H1 (cell line): ENCODE measurements around the gene TMED10. TPM values are rescaled to one million over a fixed set of nuclear protein-coding genes. Genes with fewer than 3 reads are reported as not detected.

Source experiments
- CTCF ChIA-PET: fragments of 300-600 bp; sonication (Branson Sonifier 250); formaldehyde crosslinking; loops from one replicate; lab custom pipeline; 2021; ENCODE audit not compliant: partially characterized antibody; lab: Charles Lee
- POLR2A ChIA-PET: fragments of 300-600 bp; sonication (Branson Sonifier 250); formaldehyde crosslinking; loops from one replicate; lab custom pipeline; 2021; ENCODE audit warnings: inconsistent platforms; ENCODE audit not compliant: partially characterized antibody; lab: Charles Lee
- DNase-seq, 2 experiments: peaks; one replicate each; pipeline versions ENCODE4 v3.0.0 to v3.0.0-alpha.2; 2010 to 2022; ENCODE audit warnings: low spot score in 2 of 2, low read depth in 1 of 2, mixed read lengths in 1 of 2
- FAIRE-seq: peaks from 2 replicates; lab custom pipeline; 2011; peaks lifted over from hg19 to GRCh38; lab: Jason Lieb, UNC
- H2AFZ ChIP-seq: 2 replicates; pipeline ENCODE4 v1.8.1; 2012; ENCODE audit warnings: low read length, inconsistent platforms
- H2AK5ac ChIP-seq: 2 replicates; pipeline ENCODE4 v1.6.1; 2013; ENCODE audit warnings: low read depth, low read length
- H2BK120ac ChIP-seq: replicated peaks from 2 replicates; pipeline ENCODE3; 2013; ENCODE audit warnings: low read depth, low read length, inconsistent platforms
- H2BK12ac ChIP-seq: 2 replicates; pipeline ENCODE4 v1.6.1; 2013; ENCODE audit warnings: low read depth, low read length
- H2BK15ac ChIP-seq: 2 replicates; pipeline ENCODE4 v1.6.1; 2013; ENCODE audit warnings: low read length
- H2BK20ac ChIP-seq: 2 replicates; pipeline ENCODE4 v1.6.1; 2013; ENCODE audit warnings: low read length
- H2BK5ac ChIP-seq: 2 replicates; pipeline ENCODE4 v1.6.1; 2013; ENCODE audit warnings: low read depth, low read length
- H3K14ac ChIP-seq: 2 replicates; pipeline ENCODE4 v1.6.1; 2013; ENCODE audit warnings: inconsistent platforms; ENCODE audit not compliant: insufficient read length
- H3K18ac ChIP-seq: 2 replicates; pipeline ENCODE4 v1.6.1; 2013; ENCODE audit warnings: low read length; ENCODE audit errors: extremely low read depth
- H3K23ac ChIP-seq: 2 replicates; pipeline ENCODE4 v1.6.1; 2013; ENCODE audit warnings: inconsistent platforms; ENCODE audit not compliant: insufficient read length
- H3K23me2 ChIP-seq: 2 replicates; pipeline ENCODE4 v1.6.1; 2013; ENCODE audit warnings: low read depth, low read length
- H3K27ac ChIP-seq: 2 replicates; pipeline ENCODE4 v1.6.1; 2011; ENCODE audit warnings: low read depth, low read length, inconsistent platforms
- H3K27me3 ChIP-seq, 4 experiments: replicated peaks in 1 of 4; 1 replicate in 1 of 4; 2 replicates in 3 of 4; pipeline versions ENCODE4 v1.6.1 to v1.8.1; 2011 to 2013; ENCODE audit warnings: low read length in 3 of 4, mild to moderate bottlenecking in 3 of 4, inconsistent platforms in 2 of 4, mixed read lengths in 2 of 4, moderate library complexity in 1 of 4; ENCODE audit not compliant: control insufficient read depth in 3 of 4, insufficient read depth in 3 of 4; ENCODE audit errors: extremely low read depth in 1 of 4
- H3K36me3 ChIP-seq, 4 experiments: 2 replicates each; pipeline versions ENCODE4 v1.6.1 to v1.8.1; 2011 to 2013; ENCODE audit warnings: mild to moderate bottlenecking in 4 of 4, low read length in 3 of 4, moderate library complexity in 2 of 4, control low read depth in 1 of 4, inconsistent platforms in 1 of 4; ENCODE audit not compliant: insufficient read depth in 4 of 4, control insufficient read depth in 2 of 4
- H3K4ac ChIP-seq: replicated peaks from 2 replicates; pipeline ENCODE3; 2013; ENCODE audit warnings: low read length, low read depth, mixed read lengths, inconsistent platforms; ENCODE audit not compliant: insufficient read length
- H3K4me1 ChIP-seq, 4 experiments: replicated peaks in 1 of 4; 1 replicate in 1 of 4; 2 replicates in 3 of 4; pipeline versions ENCODE4 v1.6.1 to v1.8.1; 2011 to 2013; ENCODE audit warnings: low read length in 3 of 4, inconsistent platforms in 2 of 4, mixed read lengths in 1 of 4; ENCODE audit not compliant: insufficient read depth in 4 of 4, control insufficient read depth in 3 of 4
- H3K4me2 ChIP-seq, 2 experiments: 2 replicates each; pipeline versions ENCODE4 v1.6.1 to v1.8.1; 2011 to 2013; ENCODE audit warnings: low read depth in 2 of 2, low read length in 2 of 2, control low read depth in 1 of 2, inconsistent platforms in 1 of 2, mild to moderate bottlenecking in 1 of 2; ENCODE audit not compliant: insufficient read depth in 1 of 2
- H3K4me3 ChIP-seq, 4 experiments: fragments of 200-600, 300-600 bp in 1 of 4; sonication (generic), shearing (Covaris generic), sonication (Bioruptor Twin) in 1 of 4; 2 replicates each; pipeline versions ENCODE4 v1.5.1 to v1.8.1; 2011 to 2016; ENCODE audit warnings: low read length in 4 of 4, low read depth in 3 of 4, control low read depth in 2 of 4, inconsistent platforms in 2 of 4, mild to moderate bottlenecking in 2 of 4, mixed read lengths in 1 of 4, moderate library complexity in 1 of 4; ENCODE audit not compliant: insufficient read depth in 2 of 4; ENCODE audit errors: extremely low read depth in 1 of 4
- H3K56ac ChIP-seq: replicated peaks from 2 replicates; pipeline ENCODE3; 2013; ENCODE audit warnings: low read depth, mild to moderate bottlenecking, mixed read lengths, low read length, inconsistent platforms; ENCODE audit not compliant: insufficient read length
- H3K79me1 ChIP-seq: 2 replicates; pipeline ENCODE4 v1.6.1; 2013; ENCODE audit warnings: low read depth, low read length, control low read depth
- H3K79me2 ChIP-seq, 2 experiments: 2 replicates each; pipeline versions ENCODE4 v1.6.1 to v1.8.1; 2012 to 2013; ENCODE audit warnings: low read length in 2 of 2, mild to moderate bottlenecking in 2 of 2, inconsistent platforms in 1 of 2; ENCODE audit not compliant: insufficient read depth in 2 of 2, control insufficient read depth in 1 of 2
- H3K9ac ChIP-seq, 4 experiments: replicated peaks in 1 of 4; 1 replicate in 1 of 4; 2 replicates in 3 of 4; pipeline versions ENCODE4 v1.6.1 to v1.8.1; 2011 to 2013; ENCODE audit warnings: low read depth in 3 of 4, low read length in 3 of 4, control low read depth in 2 of 4, mild to moderate bottlenecking in 2 of 4, moderate library complexity in 2 of 4, inconsistent platforms in 1 of 4; ENCODE audit errors: extremely low read depth in 1 of 4
- H3K9me3 ChIP-seq, 2 experiments: 2 replicates each; pipeline versions ENCODE4 v1.6.1 to v1.8.1; 2012 to 2013; ENCODE audit warnings: mild to moderate bottlenecking in 2 of 2, moderate library complexity in 2 of 2, control low read depth in 1 of 2, inconsistent platforms in 1 of 2, low read depth in 1 of 2, low read length in 1 of 2, mixed read lengths in 1 of 2; ENCODE audit not compliant: insufficient read depth in 2 of 2
- H4K20me1 ChIP-seq, 2 experiments: replicated peaks in 1 of 2; 2 replicates each; pipeline versions ENCODE3 to v1.8.1; 2011 to 2013; ENCODE audit warnings: inconsistent platforms in 2 of 2, low read length in 2 of 2, mild to moderate bottlenecking in 1 of 2; ENCODE audit not compliant: insufficient read depth in 2 of 2, control insufficient read depth in 1 of 2
- H4K5ac ChIP-seq: 2 replicates; pipeline ENCODE4 v1.6.1; 2013; ENCODE audit warnings: low read length, low read depth, mixed read lengths, inconsistent platforms; ENCODE audit not compliant: insufficient read length
- H4K8ac ChIP-seq: 2 replicates; pipeline ENCODE4 v1.8.0; 2013; ENCODE audit warnings: mild to moderate bottlenecking, moderate library complexity, low read length, inconsistent platforms; ENCODE audit not compliant: insufficient read depth; ENCODE audit errors: extremely low read depth
- H4K91ac ChIP-seq: replicated peaks from 2 replicates; pipeline ENCODE3; 2013; ENCODE audit warnings: low read length, mixed read lengths, inconsistent platforms; ENCODE audit not compliant: insufficient read length
- ASH2L ChIP-seq: fragments of 200-600, 300-600 bp; sonication (generic); IDR thresholded peaks from one replicate; pipeline ENCODE4 v1.7.1; 2017; ENCODE audit warnings: low read length
- BRCA1 ChIP-seq: IDR thresholded peaks from 2 replicates; pipeline ENCODE4 v1.6.1; 2012; ENCODE audit warnings: low read depth, low read length, improper control_type of control experiment
- CEBPB ChIP-seq: IDR thresholded peaks from 2 replicates; pipeline ENCODE4 v1.6.1; 2012; ENCODE audit warnings: low read depth, low read length
- CREB1 ChIP-seq: IDR thresholded peaks from 2 replicates; pipeline ENCODE4 v1.6.1; 2012; ENCODE audit warnings: inconsistent platforms
- JUND ChIP-seq: IDR thresholded peaks from 2 replicates; pipeline ENCODE4 v1.6.1; 2011; ENCODE audit warnings: mild to moderate bottlenecking, improper control_type of control experiment, low read length
- SIRT6 ChIP-seq: IDR thresholded peaks from one replicate; pipeline ENCODE4 v1.7.1; 2012; ENCODE audit warnings: low read length, inconsistent platforms
- SRF ChIP-seq: IDR thresholded peaks from 2 replicates; pipeline ENCODE4 v1.6.1; 2011; ENCODE audit warnings: mild to moderate bottlenecking, low read depth, low read length, moderate library complexity
- WGBS, 2 experiments: shearing (Covaris generic) in 1 of 2; methylation state at CpG; one replicate each; pipeline versions ENCODE4 v1.1.6 to v1.1.7; 2013 to 2015; ENCODE audit warnings: low lambda C conversion rate in 2 of 2, mixed read lengths in 2 of 2, inconsistent platforms in 1 of 2, low coverage in 1 of 2, missing lambda C conversion rate in 1 of 2; ENCODE audit not compliant: insufficient replicate concordance in 2 of 2, insufficient coverage in 1 of 2, insufficient read length in 1 of 2; ENCODE audit errors: extremely low coverage in 1 of 2, missing lambda C conversion rate in 1 of 2; 5-methylcytosine and 5-hydroxymethylcytosine counted together
- polyA plus RNA-seq, 7 experiments: library from polyadenylated mRNA; depleted of rRNA in 3 of 7; stranded (reverse) in 5 of 7; unstranded in 2 of 7; fragments of >200 nt in 5 of 7; fragments of 200-250 nt in 2 of 7; gene quantifications; 1 replicate in 5 of 7; 2 replicates in 1 of 7; 4 replicates in 1 of 7; pipeline versions ENCODE4 v1.2.1 to v1.2.3, GENCODE V29; 2011 to 2013; ENCODE audit warnings: missing spikeins in 2 of 7, mixed read lengths in 2 of 7
- total RNA-seq: library from RNA; stranded (reverse); fragmentation: NEBNext Ultra II Directional; extraction: Animal tissue kit (Norgen Biotek cat#: 25700); gene quantifications from 2 replicates; pipeline ENCODE4 v1.2.1, GENCODE V29; 2021

The TMED10 gene
- total and polyA plus RNA-seq, 2 of the 8 experiments (the other 6 are each of a cell fraction or from before 2014, with no cell fraction given) = 218 to 250 TPM

DNA sequence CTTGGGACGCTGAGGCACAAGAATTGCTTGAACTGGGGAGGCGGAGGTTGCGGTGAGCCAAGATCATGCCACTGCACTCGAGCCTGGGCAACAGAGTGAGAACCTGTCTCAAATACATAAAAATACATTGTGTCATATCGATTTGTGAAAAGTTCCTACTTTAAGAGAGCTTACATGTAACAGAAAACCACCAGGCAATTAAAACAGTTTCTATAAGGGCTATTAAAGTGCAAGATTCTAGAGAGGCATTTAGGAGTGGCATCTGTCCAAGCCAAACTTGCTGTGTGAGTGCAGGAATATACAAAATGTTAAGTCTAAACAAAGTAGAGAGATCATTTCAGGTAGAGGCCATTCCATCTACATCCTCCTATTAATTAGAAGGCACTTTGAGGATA, 47.8 kb downstream of the TMED10 start:
- Histone ChIP-seq H2BK5ac (no peak overlapping the region), H3K4me1 (peaks cover 0 to 4% (median 1%) of the 10 kb centered on the region in 4 experiments; a peak in 5 of 7 replicates), H2BK15ac (no peak overlapping the region), H3K4me2 (no peak overlapping the region; a peak in 1 of 4 replicates), H3K36me3 (peaks cover 0 to 4% (median 0%) of the 10 kb centered on the region in 4 experiments; a peak in 2 of 8 replicates), H3K9ac (no peak overlapping the region), H3K56ac (no peak overlapping the region), H3K4me3 (no peak overlapping the region), H3K23me2 (peaks cover 10% of the 10 kb centered on the region), H4K20me1 (no peaks in the 10 kb centered on the region), H2BK120ac (no peak overlapping the region), H2AFZ (no peak overlapping the region), H2AK5ac (no peak overlapping the region), H3K23ac (no peak overlapping the region), H3K79me1 (peaks cover 2% of the 10 kb centered on the region; the same call in 1 of the 2 replicates), H2BK20ac (no peak overlapping the region), H2BK12ac (no peak overlapping the region), H4K8ac (no peak overlapping the region), H3K18ac (no peak overlapping the region), H4K5ac (no peak overlapping the region), H3K9me3 (0 out of 4 replicates have a peak, but pooled peaks cover 0 to 2% of the 10 kb centered on the region in 2 experiments), H3K27ac (no peak overlapping the region), H3K14ac (no peak overlapping the region), H4K91ac (no peak overlapping the region), H3K27me3 (no peaks in the 10 kb centered on the region), H3K79me2 (peaks cover 0 to 15% of the 10 kb centered on the region in 2 experiments; a peak in 2 of 4 replicates), H3K4ac (no peak overlapping the region)
- FAIRE-seq (no peak), DNase-seq (no peak)
- TF ChIP-seq CEBPB (no peak), SIRT6 (no peak), JUND (no peak), ASH2L (no peak), CREB1 (no peak), SRF (no peak), BRCA1 (no peak)
- WGBS, 2 experiments = 96% methylated on average over 5 of the region's 5 CpGs; no CpG with 5 or more reads in 1 of the 2 experiments
- ChIA-PET POLR2A (interaction anchor here (0.8 to 1.5 kb wide), 7 partner anchors 11 to 379 kb away, joined by 3 to 5 read pairs (median 3); partner anchors contain the start of gene FOS), CTCF (interaction anchor here (0.6 to 5.1 kb wide), 13 partner anchors 9 to 460 kb away, joined by 3 to 67 read pairs (median 4); no protein-coding TSS in a partner anchor)
